B cell (primary cell): Measurements from ENCODE around the gene NUDT3. TPM values are rescaled to one million over a fixed set of nuclear protein-coding genes. Genes with fewer than 3 reads are reported as not detected.
"Not testable (repeated sequence)": the region's sequence is repeated elsewhere in the genome, so short reads cannot be mapped to it uniquely, and the experiment has no call there.

Experiments
- ATAC-seq: fragments of 200-7000 bp; cut with Tn5 transposase; one replicate; pipeline ENCODE4 v1.10.0; 2021; ENCODE audit warnings: low read depth, mild to moderate bottlenecking, moderate number of reproducible peaks, moderate library complexity
- CTCF ChIA-PET: fragments of 350-600 bp; sonication (Branson Sonifier 250); formaldehyde crosslinking; loops from one replicate; lab custom pipeline; 2021; ENCODE audit warnings: antibody characterized with exemption, inconsistent platforms; lab: Charles Lee
- POLR2A ChIA-PET: fragments of 350-600 bp; sonication (Branson Sonifier 250); formaldehyde crosslinking; loops from one replicate; lab custom pipeline; 2021; ENCODE audit warnings: antibody characterized with exemption; lab: Charles Lee
- DNase-seq: peaks from one replicate; pipeline ENCODE4 v3.0.0; 2013
- H2AFZ ChIP-seq: 2 replicates; pipeline ENCODE4 v1.6.1; 2012; ENCODE audit warnings: mild to moderate bottlenecking, low read depth, low read length; ENCODE audit not compliant: insufficient read depth, poor library complexity, severe bottlenecking
- H3K27ac ChIP-seq, 2 donors: 1 replicate in 1 of 2; 2 replicates in 1 of 2; pipeline ENCODE4 v1.5.1; 2012 to 2013; ENCODE audit warnings: low read length in 2 of 2, mild to moderate bottlenecking in 2 of 2, moderate library complexity in 1 of 2
- H3K27me3 ChIP-seq, 4 experiments: fragments of 200-600 bp in 1 of 4; sonication (generic) in 1 of 4; replicated peaks in 1 of 4; 1 replicate in 2 of 4; 2 replicates in 2 of 4; pipeline versions ENCODE4 v1.6.1 to v1.7.0; 2013 to 2016; ENCODE audit warnings: low read length in 3 of 4, mild to moderate bottlenecking in 2 of 4, mixed read lengths in 1 of 4, moderate library complexity in 1 of 4; ENCODE audit not compliant: insufficient read depth in 4 of 4, control insufficient read depth in 3 of 4; ENCODE audit errors: control extremely low read depth in 1 of 4
- H3K36me3 ChIP-seq, 2 experiments: replicated peaks in 1 of 2; 1 replicate in 1 of 2; 2 replicates in 1 of 2; pipeline versions ENCODE4 v1.6.1 to v1.7.1; 2013; ENCODE audit warnings: low read length in 1 of 2; ENCODE audit not compliant: insufficient read depth in 2 of 2, control insufficient read depth in 1 of 2; ENCODE audit errors: control extremely low read depth in 1 of 2, extremely low read depth in 1 of 2
- H3K4me1 ChIP-seq, 2 donors: fragments of 200-600 bp in 1 of 2; sonication (generic) in 1 of 2; 1 replicate in 1 of 2; 2 replicates in 1 of 2; pipeline versions ENCODE4 v1.5.1 to v1.6.1; 2013 to 2017; ENCODE audit warnings: low read length in 2 of 2; ENCODE audit not compliant: control insufficient read depth in 2 of 2, insufficient read depth in 2 of 2
- H3K4me2 ChIP-seq: replicated peaks from 2 replicates; pipeline ENCODE3; 2012; ENCODE audit warnings: mild to moderate bottlenecking, low read depth, low read length; ENCODE audit not compliant: poor library complexity, severe bottlenecking
- H3K4me3 ChIP-seq, 5 experiments: fragments of 200-600 bp in 1 of 5; sonication (generic) in 1 of 5; 1 replicate in 3 of 5; 2 replicates in 2 of 5; pipeline versions ENCODE4 v1.5.1 to v1.7.0; 2011 to 2016; ENCODE audit warnings: low read length in 4 of 5, mild to moderate bottlenecking in 4 of 5, low read depth in 2 of 5, control low read depth in 1 of 5, moderate library complexity in 1 of 5; ENCODE audit not compliant: insufficient read depth in 1 of 5; ENCODE audit errors: control extremely low read depth in 1 of 5, extremely low read depth in 1 of 5
- H3K79me2 ChIP-seq: fragments of 200-600 bp; sonication (generic); one replicate; pipeline ENCODE4 v1.6.0; 2016; ENCODE audit warnings: low read length; ENCODE audit not compliant: control insufficient read depth, insufficient read depth
- H3K9ac ChIP-seq: fragments of 200-600 bp; sonication (generic); 2 replicates; pipeline ENCODE4 v1.6.1; 2017; ENCODE audit warnings: mild to moderate bottlenecking, low read length, moderate library complexity
- H3K9me3 ChIP-seq, 3 donors: one replicate each; pipeline versions ENCODE4 v1.6.1 to v1.7.1; 2013; ENCODE audit warnings: low read length in 2 of 3; ENCODE audit not compliant: control insufficient read depth in 2 of 3, insufficient read depth in 1 of 3; ENCODE audit errors: control extremely low read depth in 1 of 3
- H4K20me1 ChIP-seq: 2 replicates; pipeline ENCODE4 v1.6.0; 2012; ENCODE audit warnings: mild to moderate bottlenecking, low read length; ENCODE audit not compliant: insufficient read depth, control insufficient read depth, poor library complexity, severe bottlenecking
- H3K27ac Mint-ChIP-seq: one replicate; pipeline ENCODE4 v1.8.0; 2021; ENCODE audit warnings: mixed read lengths
- H3K27me3 Mint-ChIP-seq: one replicate; pipeline ENCODE4 v1.8.0; 2021; ENCODE audit warnings: mixed read lengths
- H3K4me1 Mint-ChIP-seq: one replicate; pipeline ENCODE4 v1.8.0; 2021; ENCODE audit warnings: mixed read lengths
- H3K4me3 Mint-ChIP-seq: one replicate; pipeline ENCODE4 v1.8.0; 2021; ENCODE audit warnings: mixed read lengths
- H3K9me3 Mint-ChIP-seq: one replicate; pipeline ENCODE4 v1.8.0; 2022; ENCODE audit warnings: mixed read lengths; ENCODE audit not compliant: insufficient read depth
- CTCF ChIP-seq: fragments of 200-600 bp; IDR thresholded peaks from one replicate; pipeline ENCODE4 v1.8.0; 2022; ENCODE audit warnings: antibody characterized with exemption, mild to moderate bottlenecking
- EZH2 ChIP-seq: IDR thresholded peaks from 2 replicates; pipeline ENCODE4 v1.6.1; 2012; ENCODE audit warnings: borderline replicate concordance, low read depth, mild to moderate bottlenecking, moderate library complexity, low read length; ENCODE audit not compliant: insufficient read depth, poor library complexity, severe bottlenecking
- WGBS: methylation state at CpG from one replicate; pipeline ENCODE4 v1.1.5; 2013; ENCODE audit warnings: missing lambda C conversion rate; ENCODE audit not compliant: insufficient coverage; 5-methylcytosine and 5-hydroxymethylcytosine counted together
- intact Hi-C: fragments of 100-400 bp; cut with micrococcal nuclease; formaldehyde crosslinking; loops from one replicate; pipeline ENCODE4 v1.10.0; 2022
- polyA plus RNA-seq: library from polyadenylated mRNA; depleted of rRNA; stranded (reverse); fragments of >200 nt; gene quantifications from 2 replicates; pipeline ENCODE4 v1.2.3, GENCODE V29; 2012
- total RNA-seq, 2 donors: library from RNA; stranded (reverse); fragments of 120-200 nt in 1 of 2; gene quantifications; 1 replicate in 1 of 2; 2 replicates in 1 of 2; pipeline versions ENCODE4 v1.2.3 to v1.2.4, GENCODE V29; 2013 to 2022

NUDT3 gene
- total and polyA plus RNA-seq, 2 donors (not counting 1 experiment from before 2014, with no cell fraction given): 18.2 to 37.4 TPM

- Histone ChIP-seq H3K4me1 (peaks cover 24 to 26% of the 10 kb centered on the region in 2 donors), H3K4me2 (no peak overlapping the region), H3K4me3 (no peak overlapping the region), H2AFZ (no peak overlapping the region), H3K9me3 (no peaks in the 10 kb centered on the region), H3K9ac (no peak overlapping the region), H3K27ac (no peak overlapping the region), H4K20me1 (no peaks in the 10 kb centered on the region), H3K36me3 (peaks cover 0 to 3% of the 10 kb centered on the region in 2 experiments), H3K27me3 (no peaks in the 10 kb centered on the region), H3K79me2 (peaks cover 34% of the 10 kb centered on the region)
- peaks cover 32% of the 10 kb centered on the region for H3K4me1 Mint-ChIP-seq
- ATAC-seq (no peak), DNase-seq (no peak)
- no peaks in the 10 kb centered on the region for H3K27me3 Mint-ChIP-seq
- no peaks in the 10 kb centered on the region for H3K9me3 Mint-ChIP-seq
- ChIA-PET CTCF (interaction anchor here (2.9 kb wide), 1 partner anchor 79 kb away, joined by 8 read pairs; the partner anchor contains the start of gene SMIM29), POLR2A (no interaction called here)
- intact Hi-C loops: no loop called here
- no peak overlapping the region for H3K27ac Mint-ChIP-seq
- no CpG with 5 or more reads among the region's 3 CpGs for WGBS
- TF ChIP-seq EZH2 (no peak), CTCF (no peak)
- no peak overlapping the region for H3K4me3 Mint-ChIP-seq
These were observed 63.5 kb downstream of the NUDT3 start for GRCh38 chr6:34328969-34329368.

- H3K36me3 ChIP-seq, H3K27me3 Mint-ChIP-seq, ATAC-seq, H3K4me2 ChIP-seq, H3K27me3 ChIP-seq, H3K4me3 ChIP-seq, H3K4me3 Mint-ChIP-seq, H4K20me1 ChIP-seq, H3K9me3 ChIP-seq, H3K9me3 Mint-ChIP-seq, H3K27ac ChIP-seq, H3K27ac Mint-ChIP-seq, H3K9ac ChIP-seq, intact Hi-C loops, H2AFZ ChIP-seq, DNase-seq: not testable (repeated sequence)
- peaks cover 23% of the 10 kb centered on the region for H3K4me1 Mint-ChIP-seq
- 81% methylated on average over 8 of the region's 16 CpGs for WGBS
- ChIA-PET POLR2A (interaction anchor here (0.6 kb wide), 1 partner anchor 28 kb away, joined by 6 read pairs; no protein-coding TSS in a partner anchor), CTCF (interaction anchor here (2.9 kb wide), 1 partner anchor 78 kb away, joined by 8 read pairs; the partner anchor contains the start of gene SMIM29)
- Histone ChIP-seq H3K79me2 (peaks cover 41% of the 10 kb centered on the region), H3K4me1 (peaks cover 10 to 12% of the 10 kb centered on the region in 2 donors)
These were observed 64.9 kb downstream of the NUDT3 start for GRCh38 chr6:34327313-34328205.
